ENCODE results near the gene MAP1A.
A peak's percentile ranks its signal among the peaks of the same experiment; 100 is the strongest.

MAP1A gene

DNA sequence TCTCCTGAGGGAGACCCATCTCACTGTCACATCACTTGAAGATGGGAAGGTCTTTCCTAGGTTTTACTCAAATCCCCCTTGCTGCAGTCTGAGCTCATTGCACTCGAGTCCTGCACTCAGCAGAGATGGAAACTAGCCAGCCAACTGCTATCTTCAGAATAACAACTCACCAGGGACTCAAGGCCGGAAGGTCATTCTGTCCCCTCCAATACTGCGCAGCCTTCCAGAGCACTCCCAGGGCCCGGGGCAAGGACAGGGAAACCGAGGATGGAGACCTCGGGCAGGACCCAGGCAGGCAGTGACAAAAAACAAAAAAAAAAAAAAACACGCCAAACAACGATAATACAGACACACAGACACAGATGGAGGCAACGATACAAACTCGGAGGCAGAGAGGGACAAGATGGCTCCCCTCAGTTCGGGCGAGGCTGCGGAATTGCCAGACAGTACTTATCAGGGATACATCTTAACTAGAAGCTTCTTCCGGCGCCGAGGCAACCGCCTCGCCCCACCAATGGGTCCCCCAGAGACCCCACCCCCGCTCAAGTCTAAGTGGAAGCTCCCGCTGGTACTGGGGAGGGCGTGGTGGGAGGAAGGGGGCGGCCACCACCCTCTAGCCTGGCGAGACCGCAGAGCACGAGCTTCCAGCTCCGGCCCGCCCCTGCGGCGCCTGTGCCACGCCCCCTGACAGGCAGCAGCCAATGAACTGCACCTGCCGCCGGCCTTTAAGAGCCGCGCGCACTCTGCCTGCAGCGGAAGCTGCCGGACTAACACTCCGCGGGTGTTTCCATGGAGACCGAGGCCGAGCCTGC lies 7.0 kb upstream of the MAP1A start:
- peak; percentile 99 for DNase-seq (ENCODE audit: low read depth, low spot score)

DNA sequence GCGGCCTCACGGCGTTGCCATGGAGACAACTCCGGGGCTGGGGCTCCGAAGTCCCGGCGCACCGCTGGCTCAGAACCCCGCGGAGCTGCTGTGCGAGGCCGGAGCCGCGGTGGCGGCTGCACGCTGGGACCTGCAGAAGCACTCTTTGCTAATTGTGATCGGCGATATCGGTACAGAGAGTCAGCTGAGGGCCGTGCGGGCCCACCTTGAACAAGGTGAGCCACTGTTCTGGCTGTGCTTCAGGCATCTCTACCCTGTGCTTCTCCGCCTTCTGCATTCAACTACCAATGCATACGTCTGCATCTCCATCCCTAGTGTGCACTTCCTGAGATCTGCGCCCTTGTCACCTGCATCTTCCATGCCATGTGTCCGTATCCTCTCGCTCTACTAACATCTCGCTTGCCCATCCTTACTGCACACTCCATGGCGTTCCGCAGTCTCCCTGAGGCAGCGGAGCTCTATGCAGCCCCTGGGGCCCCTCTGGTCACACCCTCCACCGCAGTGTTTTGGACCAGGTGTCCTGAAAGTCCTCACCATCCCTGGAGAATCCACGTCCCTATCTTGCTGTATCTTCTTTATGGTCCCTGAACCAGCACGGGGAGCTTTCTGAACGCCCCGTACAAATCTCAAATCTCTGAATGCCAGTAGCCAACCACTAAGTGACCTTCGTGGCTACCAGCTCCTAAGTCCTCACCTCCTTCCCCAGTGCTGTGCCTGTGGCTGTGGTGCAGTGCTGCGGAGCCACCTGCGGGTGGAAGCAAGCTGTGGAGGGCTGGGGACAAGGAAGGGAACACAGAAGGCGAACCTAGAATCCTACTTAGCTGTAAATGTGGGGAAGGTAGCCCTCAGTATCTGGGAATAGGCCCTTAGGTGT lies 6.2 kb upstream of the MAP1A start:
- peak; percentile 47 for DNase-seq (ENCODE audit: low read depth, low spot score)

DNA sequence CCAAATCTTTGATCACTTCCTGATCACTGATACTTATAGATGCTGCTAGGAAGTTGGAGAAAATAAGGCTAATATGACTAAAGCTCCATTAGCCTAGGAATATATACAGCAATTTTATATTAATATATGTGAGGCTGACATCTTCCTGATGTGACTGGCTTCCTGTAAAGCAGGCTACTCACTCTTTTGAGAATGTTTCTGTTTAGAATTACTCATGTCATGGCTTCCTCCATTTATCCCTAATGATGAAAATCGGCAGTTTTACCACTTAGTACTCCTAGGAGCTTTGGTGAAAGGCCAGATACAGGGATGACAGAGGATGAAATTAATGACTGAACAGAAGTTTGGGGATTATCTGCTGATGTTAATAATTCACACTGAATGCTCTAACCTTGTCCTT lies 3.9 kb upstream of the MAP1A start:
- no peak for DNase-seq (ENCODE audit: low read depth, low spot score)

DNA sequence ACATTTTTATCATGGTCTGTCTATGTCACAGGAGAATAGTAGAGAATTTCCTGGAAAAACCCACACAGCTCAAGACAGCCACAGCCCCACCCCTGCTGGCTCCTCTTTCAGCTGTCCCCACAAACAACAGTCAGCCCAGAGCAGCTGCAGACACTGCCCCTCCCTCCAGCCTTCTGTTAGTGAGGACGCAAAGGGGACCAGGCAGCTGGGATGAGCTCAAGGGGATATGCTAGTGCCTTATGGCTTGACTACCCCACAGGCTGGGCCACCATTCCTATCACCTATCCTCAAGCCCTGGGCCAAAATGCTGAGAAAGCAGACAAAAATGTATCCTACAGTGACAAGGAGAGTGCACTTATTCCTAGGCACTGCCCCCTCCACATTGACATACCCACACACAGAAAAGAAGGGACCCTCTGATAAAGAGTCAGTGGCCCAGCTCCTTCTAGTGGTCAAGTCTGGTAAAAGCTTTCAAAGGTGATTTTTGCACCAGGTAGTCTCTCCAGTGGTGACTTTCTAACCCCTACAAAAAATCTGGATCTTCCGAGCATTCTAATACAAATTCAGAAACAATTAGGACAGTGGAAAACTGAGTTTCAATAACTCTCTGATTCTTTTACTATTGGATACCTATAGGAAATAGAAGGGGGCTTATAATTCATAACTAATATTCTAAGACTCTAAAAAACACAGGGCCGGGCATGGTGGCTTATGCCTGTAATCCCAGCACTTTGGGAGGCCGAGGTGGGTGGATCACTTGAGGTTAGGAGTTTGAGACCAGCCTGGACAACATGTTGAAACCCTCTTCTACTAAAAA lies 3.0 kb upstream of the MAP1A start:
- DNase-seq (ENCODE audit: low read depth, low spot score): peak; percentile 64

DNA sequence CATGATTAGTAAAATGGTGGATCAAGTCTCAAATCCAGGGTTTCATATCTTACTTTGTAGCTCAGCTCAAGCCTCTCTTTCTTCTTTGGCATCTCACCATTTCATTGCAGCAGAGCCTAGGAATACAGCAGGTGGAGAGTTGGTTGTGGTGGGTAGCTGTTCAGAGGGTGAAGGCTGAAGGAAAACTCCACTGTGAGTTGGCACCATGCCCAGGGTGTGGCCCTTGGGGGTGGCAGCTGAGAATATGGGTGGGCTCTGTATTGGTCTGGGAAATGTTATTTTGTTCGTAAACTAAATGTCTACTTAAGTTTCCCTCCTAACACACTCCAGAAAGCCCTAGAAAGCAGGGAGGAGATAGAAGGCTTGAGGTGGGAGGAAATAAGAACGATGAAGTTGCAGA lies 1.7 kb upstream of the MAP1A start:
- no peak for DNase-seq (ENCODE audit: low read depth, low spot score)

DNA sequence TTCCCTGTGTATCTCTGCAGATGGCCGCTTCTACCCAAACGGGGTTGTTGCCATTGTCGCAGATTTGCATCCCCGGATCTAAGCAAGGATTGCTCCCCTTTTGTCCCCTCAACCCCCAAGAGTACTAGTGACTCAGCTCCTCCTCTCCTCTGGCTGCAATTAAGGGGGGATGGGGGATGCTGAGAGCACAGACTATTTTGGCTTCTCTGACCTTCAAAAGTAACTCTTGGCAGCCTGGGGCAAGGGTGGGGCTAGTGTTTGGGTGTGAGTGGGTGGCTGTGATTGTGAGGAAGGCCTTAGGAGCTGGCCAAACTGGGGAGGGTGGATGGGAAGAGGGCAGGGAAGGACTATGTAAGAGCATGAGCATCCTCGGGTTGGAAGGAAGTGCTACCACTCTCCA lies 1.2 kb upstream of the MAP1A start:
- DNase-seq (ENCODE audit: low read depth, low spot score): no peak

DNA sequence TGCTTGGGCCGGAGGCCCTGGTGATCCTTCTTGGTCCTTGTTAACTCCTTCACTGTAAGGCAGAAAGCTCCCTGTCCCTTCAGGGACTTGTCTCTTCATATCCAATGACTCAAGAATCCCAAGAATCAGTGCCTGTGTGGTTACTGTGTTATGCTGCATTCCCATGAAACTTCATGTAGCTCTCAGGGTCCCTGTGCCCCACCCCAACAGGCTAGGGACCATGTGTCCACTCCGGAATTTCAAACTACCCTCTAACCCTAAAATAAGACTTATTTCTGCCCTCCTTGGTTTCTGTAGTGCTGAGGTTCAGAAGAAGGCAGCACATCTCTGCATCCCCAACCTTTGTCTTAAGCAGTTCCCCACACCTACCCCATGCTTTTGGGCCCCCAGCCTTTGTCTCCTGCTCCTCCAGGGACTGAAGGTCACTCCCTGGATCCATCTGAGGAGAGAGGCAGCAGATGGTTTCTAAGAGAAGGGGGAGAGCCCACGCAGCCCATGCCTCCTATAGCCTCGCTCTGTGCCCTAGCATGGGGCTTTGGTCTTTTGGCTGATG lies 531 bp upstream of the MAP1A start:
- peak; percentile 21 for DNase-seq (ENCODE audit: low read depth, low spot score)

DNA sequence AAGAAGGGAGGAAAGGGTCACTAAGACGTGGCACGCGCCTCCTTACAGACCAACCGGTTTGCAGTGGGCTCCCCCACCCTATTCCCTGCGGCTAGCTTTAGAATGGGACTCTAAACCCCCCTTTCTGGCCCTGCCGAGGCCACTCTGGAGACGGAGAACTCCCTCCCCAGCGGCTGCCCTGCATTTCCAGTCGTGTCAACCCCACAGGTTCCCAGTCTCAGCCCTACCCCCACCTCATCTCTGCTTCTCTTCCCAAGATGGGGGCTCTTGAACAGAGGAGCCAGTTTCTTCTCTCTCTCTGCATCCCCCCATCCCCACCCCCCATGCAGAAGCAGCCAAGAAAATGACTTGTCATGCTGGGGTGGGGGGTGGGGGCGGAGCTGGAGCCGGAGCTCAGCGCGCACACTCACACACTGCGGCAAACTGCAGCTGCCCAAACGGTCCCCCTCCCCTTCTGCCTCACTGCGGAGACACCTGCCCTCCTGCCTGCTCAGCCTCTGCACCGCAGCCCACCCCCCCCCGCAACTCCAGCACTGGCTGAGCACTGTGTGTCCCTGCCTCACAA lies 871 bp downstream of the MAP1A start:
- DNase-seq (ENCODE audit: low read depth, low spot score): peak; percentile 64

DNA sequence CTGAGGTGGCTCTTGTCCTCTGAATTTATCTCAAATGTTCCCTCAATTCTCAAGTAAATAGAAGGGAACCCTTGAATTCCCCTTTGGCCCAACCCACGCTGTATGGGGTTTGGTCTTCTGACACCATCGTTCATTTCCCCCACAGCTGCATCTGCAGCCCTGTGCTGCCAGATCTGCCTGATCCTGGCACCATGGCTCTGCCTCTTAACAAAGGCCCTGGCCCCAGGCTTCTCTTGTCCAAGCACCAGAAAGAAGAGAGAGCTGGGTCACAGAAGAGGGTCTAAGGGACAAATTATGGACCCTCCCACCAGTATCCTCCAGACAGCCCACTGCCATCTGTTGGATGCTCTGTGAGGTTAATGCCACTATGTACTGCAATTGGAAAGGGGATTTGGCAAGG lies 1.8 kb downstream of the MAP1A start:
- DNase-seq (ENCODE audit: low read depth, low spot score): no peak

DNA sequence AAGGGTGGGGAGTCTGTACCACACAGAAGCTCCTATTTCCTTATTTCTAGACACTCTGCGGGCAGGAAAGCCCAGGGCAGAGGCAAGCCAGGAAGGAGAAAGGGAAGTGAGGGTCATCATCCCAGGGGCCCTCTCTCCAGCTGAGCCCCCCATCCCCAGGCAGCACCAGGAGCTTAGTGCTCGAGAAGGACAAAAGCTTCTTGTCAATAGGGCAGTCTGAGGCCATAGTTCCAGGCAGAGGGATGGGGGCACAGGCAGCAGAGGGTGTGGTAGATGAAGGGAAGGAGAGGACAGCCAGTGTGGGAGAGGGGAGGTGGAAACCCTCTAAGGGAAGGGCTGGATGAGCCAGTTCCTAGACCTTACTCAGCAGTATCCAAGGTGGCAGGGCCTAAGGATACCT lies 2.7 kb downstream of the MAP1A start:
- no peak for DNase-seq (ENCODE audit: low read depth, low spot score)

DNA sequence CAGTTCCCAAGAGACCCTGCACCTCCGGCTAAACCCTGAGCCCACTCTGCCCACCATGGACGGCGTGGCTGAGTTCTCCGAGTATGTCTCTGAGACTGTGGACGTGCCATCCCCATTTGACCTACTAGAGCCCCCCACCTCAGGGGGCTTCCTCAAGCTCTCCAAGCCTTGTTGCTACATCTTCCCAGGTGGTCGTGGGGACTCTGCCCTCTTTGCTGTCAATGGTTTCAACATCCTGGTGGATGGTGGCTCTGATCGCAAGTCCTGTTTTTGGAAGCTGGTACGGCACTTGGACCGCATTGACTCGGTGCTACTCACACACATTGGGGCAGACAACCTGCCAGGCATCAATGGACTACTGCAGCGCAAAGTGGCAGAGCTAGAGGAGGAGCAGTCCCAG lies 4.0 kb downstream of the MAP1A start:
- no peak for DNase-seq (ENCODE audit: low read depth, low spot score)

DNA sequence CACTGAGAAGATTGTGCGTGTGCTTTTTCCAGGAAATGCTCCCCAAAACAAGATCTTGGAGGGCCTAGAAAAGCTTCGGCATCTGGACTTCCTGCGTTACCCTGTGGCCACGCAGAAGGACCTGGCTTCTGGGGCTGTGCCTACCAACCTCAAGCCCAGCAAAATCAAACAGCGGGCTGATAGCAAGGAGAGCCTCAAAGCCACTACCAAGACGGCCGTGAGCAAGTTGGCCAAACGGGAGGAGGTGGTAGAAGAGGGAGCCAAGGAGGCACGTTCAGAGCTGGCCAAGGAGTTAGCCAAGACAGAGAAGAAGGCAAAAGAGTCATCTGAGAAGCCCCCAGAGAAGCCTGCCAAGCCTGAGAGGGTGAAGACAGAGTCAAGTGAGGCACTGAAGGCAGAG lies 4.8 kb downstream of the MAP1A start:
- DNase-seq (ENCODE audit: low read depth, low spot score): no peak

DNA sequence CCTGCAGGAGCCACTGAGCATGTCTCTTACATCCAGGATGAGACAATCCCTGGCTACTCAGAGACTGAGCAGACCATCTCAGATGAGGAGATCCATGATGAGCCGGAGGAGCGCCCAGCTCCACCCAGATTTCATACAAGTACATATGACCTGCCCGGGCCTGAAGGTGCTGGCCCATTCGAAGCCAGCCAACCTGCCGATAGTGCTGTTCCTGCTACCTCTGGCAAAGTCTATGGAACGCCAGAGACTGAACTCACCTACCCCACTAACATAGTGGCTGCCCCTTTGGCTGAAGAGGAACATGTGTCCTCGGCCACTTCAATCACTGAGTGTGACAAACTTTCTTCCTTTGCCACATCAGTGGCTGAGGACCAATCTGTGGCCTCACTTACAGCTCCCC lies 6.2 kb downstream of the MAP1A start:
- DNase-seq (ENCODE audit: low read depth, low spot score): no peak

DNA sequence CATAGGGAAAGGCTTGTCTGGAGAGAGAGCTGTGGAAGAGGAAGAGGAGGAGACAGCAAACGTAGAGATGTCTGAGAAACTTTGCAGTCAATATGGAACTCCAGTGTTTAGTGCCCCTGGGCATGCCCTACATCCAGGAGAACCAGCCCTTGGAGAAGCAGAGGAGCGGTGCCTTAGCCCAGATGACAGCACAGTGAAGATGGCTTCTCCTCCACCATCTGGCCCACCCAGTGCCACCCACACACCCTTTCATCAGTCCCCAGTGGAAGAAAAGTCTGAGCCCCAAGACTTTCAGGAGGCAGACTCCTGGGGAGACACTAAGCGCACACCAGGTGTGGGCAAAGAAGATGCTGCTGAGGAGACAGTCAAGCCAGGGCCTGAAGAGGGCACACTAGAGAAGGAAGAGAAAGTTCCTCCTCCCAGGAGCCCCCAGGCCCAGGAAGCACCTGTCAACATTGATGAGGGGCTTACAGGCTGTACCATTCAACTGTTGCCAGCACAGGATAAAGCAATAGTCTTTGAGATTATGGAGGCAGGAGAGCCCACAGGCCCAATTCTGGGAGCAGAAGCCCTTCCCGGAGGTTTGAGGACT lies 6.9 kb downstream of the MAP1A start:
- DNase-seq (ENCODE audit: low read depth, low spot score): no peak

DNA sequence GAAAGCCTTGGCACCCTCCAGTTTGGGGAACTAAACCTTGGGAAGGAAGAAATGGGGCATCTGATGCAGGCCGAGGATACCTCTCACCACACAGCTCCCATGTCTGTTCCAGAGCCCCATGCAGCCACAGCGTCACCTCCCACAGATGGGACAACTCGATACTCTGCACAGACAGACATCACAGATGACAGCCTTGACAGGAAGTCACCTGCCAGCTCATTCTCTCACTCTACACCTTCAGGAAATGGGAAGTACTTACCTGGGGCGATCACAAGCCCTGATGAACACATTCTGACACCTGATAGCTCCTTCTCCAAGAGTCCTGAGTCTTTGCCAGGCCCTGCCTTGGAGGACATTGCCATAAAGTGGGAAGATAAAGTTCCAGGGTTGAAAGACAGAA lies 7.7 kb downstream of the MAP1A start:
- no peak for DNase-seq (ENCODE audit: low read depth, low spot score)

DNA sequence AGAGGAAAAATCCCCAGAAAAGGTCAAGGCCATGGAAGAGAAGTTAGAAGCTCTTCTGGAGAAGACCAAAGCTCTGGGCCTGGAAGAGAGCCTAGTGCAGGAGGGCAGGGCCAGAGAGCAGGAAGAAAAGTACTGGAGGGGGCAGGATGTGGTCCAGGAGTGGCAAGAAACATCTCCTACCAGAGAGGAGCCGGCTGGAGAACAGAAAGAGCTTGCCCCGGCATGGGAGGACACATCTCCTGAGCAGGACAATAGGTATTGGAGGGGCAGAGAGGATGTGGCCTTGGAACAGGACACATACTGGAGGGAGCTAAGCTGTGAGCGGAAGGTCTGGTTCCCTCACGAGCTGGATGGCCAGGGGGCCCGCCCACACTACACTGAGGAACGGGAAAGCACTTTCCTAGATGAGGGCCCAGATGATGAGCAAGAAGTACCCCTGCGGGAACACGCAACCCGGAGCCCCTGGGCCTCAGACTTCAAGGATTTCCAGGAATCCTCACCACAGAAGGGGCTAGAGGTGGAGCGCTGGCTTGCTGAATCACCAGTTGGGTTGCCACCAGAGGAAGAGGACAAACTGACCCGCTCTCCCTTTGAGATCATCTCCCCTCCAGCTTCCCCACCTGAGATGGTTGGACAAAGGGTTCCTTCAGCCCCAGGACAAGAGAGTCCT lies 9.0 kb downstream of the MAP1A start:
- no peak for DNase-seq (ENCODE audit: low read depth, low spot score)

DNA sequence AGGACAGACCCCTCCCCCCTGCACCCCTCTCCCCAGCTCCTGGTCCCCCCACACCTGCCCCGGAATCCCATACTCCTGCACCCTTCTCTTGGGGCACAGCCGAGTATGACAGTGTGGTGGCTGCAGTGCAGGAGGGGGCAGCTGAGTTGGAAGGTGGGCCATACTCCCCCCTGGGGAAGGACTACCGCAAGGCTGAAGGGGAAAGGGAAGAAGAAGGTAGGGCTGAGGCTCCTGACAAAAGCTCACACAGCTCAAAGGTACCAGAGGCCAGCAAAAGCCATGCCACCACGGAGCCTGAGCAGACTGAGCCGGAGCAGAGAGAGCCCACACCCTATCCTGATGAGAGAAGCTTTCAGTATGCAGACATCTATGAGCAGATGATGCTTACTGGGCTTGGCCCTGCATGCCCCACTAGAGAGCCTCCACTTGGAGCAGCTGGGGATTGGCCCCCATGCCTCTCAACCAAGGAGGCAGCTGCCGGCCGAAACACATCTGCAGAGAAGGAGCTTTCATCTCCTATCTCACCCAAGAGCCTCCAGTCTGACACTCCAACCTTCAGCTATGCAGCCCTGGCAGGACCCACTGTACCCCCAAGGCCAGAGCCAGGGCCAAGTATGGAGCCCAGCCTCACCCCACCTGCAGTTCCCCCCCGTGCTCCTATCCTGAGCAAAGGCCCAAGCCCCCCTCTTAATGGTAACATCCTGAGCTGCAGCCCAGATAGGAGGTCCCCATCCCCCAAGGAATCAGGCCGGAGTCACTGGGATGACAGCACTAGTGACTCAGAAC lies 9.8 kb downstream of the MAP1A start:
- DNase-seq (ENCODE audit: low read depth, low spot score): no peak

DNA sequence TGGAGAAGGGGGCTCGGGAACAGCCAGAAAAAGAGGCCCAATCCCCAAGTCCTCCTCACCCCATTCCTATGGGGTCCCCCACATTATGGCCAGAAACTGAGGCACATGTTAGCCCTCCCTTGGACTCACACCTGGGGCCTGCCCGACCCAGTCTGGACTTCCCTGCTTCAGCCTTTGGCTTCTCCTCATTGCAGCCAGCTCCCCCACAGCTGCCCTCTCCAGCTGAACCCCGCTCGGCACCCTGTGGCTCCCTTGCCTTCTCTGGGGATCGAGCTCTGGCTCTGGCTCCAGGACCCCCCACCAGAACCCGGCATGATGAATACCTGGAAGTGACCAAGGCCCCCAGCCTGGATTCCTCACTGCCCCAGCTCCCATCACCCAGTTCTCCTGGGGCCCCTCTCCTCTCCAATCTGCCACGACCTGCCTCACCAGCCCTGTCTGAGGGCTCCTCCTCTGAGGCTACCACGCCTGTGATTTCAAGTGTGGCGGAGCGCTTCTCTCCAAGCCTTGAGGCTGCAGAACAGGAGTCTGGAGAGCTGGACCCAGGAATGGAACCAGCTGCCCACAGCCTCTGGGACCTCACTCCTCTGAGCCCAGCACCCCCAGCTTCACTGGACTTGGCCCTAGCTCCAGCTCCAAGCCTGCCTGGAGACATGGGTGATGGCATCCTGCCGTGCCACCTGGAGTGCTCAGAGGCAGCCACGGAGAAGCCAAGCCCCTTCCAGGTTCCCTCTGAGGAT lies 10.6 kb downstream of the MAP1A start:
- no peak for DNase-seq (ENCODE audit: low read depth, low spot score)

DNA sequence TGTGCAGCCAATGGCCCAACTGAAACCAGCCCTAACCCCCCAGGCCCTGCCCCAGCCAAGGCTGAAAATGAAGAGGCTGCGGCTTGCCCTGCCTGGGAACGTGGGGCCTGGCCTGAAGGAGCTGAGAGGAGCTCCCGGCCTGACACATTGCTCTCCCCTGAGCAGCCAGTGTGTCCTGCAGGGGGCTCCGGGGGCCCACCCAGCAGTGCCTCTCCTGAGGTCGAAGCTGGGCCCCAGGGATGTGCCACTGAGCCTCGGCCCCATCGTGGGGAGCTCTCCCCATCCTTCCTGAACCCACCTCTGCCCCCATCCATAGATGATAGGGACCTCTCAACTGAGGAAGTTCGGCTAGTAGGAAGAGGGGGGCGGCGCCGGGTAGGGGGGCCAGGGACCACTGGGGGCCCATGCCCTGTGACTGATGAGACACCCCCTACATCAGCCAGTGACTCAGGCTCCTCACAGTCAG lies 11.2 kb downstream of the MAP1A start:
- no peak for DNase-seq (ENCODE audit: low read depth, low spot score)

All from ELF-1 (cell line).